ENCODE results near the gene TTC28.

DNA sequence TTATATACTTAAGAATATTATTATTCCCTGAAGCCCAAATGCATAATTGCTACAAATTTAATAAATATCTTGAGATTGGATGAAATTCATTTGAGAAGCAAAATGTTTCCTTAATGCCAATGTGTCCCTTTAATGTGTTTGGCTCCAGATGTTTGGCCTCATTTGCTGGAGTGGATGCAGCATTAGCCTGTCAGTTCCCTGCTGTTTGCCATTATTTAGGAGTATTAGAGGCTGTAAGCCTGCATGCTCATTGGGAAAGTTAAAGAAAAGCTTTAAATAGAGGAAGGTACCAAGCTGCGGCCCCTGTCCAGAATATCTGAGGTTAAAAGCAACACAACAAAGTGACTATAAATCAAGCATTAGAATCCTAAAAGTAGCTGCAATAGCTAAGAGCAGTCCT, 705.8 kb downstream of the TTC28 start:
- TF ChIP-seq ZXDB (tag by site-specific recombination; IDR thresholded peaks at IDR 0.05) (no peak), KLF16 (tag by site-specific recombination; IDR thresholded peaks at IDR 0.05) (no peak), OSR2 (tag by site-specific recombination; IDR thresholded peaks at IDR 0.05) (no peak), ZNF133 (tag by site-specific recombination; IDR thresholded peaks at IDR 0.05) (no peak), YY1 (tag by site-specific recombination; IDR thresholded peaks at IDR 0.05) (no peak), ZNF558 (tag by site-specific recombination; IDR thresholded peaks at IDR 0.05) (no peak), BCL11B (tag by site-specific recombination; IDR thresholded peaks at IDR 0.05; ENCODE audit: low read depth) (no peak), ZNF677 (tag by site-specific recombination; IDR thresholded peaks at IDR 0.05) (no peak), ZNF311 (tag by site-specific recombination; IDR thresholded peaks at IDR 0.05; ENCODE audit: borderline replicate concordance) (no peak)
- TF ChIP-seq, protein P1, sequence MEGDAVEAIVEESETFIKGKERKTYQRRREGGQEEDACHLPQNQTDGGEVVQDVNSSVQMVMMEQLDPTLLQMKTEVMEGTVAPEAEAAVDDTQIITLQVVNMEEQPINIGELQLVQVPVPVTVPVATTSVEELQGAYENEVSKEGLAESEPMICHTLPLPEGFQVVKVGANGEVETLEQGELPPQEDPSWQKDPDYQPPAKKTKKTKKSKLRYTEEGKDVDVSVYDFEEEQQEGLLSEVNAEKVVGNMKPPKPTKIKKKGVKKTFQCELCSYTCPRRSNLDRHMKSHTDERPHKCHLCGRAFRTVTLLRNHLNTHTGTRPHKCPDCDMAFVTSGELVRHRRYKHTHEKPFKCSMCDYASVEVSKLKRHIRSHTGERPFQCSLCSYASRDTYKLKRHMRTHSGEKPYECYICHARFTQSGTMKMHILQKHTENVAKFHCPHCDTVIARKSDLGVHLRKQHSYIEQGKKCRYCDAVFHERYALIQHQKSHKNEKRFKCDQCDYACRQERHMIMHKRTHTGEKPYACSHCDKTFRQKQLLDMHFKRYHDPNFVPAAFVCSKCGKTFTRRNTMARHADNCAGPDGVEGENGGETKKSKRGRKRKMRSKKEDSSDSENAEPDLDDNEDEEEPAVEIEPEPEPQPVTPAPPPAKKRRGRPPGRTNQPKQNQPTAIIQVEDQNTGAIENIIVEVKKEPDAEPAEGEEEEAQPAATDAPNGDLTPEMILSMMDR (tag by site-specific recombination; IDR thresholded peaks at IDR 0.05), result no peak
- TF ChIP-seq, protein P2, sequence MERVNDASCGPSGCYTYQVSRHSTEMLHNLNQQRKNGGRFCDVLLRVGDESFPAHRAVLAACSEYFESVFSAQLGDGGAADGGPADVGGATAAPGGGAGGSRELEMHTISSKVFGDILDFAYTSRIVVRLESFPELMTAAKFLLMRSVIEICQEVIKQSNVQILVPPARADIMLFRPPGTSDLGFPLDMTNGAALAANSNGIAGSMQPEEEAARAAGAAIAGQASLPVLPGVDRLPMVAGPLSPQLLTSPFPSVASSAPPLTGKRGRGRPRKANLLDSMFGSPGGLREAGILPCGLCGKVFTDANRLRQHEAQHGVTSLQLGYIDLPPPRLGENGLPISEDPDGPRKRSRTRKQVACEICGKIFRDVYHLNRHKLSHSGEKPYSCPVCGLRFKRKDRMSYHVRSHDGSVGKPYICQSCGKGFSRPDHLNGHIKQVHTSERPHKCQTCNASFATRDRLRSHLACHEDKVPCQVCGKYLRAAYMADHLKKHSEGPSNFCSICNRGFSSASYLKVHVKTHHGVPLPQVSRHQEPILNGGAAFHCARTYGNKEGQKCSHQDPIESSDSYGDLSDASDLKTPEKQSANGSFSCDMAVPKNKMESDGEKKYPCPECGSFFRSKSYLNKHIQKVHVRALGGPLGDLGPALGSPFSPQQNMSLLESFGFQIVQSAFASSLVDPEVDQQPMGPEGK (tag by site-specific recombination; IDR thresholded peaks at IDR 0.05), result no peak
- TF ChIP-seq, protein P3, sequence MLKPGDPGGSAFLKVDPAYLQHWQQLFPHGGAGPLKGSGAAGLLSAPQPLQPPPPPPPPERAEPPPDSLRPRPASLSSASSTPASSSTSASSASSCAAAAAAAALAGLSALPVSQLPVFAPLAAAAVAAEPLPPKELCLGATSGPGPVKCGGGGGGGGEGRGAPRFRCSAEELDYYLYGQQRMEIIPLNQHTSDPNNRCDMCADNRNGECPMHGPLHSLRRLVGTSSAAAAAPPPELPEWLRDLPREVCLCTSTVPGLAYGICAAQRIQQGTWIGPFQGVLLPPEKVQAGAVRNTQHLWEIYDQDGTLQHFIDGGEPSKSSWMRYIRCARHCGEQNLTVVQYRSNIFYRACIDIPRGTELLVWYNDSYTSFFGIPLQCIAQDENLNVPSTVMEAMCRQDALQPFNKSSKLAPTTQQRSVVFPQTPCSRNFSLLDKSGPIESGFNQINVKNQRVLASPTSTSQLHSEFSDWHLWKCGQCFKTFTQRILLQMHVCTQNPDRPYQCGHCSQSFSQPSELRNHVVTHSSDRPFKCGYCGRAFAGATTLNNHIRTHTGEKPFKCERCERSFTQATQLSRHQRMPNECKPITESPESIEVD (tag by site-specific recombination; IDR thresholded peaks at IDR 0.05), result no peak
- TF ChIP-seq, protein P4, sequence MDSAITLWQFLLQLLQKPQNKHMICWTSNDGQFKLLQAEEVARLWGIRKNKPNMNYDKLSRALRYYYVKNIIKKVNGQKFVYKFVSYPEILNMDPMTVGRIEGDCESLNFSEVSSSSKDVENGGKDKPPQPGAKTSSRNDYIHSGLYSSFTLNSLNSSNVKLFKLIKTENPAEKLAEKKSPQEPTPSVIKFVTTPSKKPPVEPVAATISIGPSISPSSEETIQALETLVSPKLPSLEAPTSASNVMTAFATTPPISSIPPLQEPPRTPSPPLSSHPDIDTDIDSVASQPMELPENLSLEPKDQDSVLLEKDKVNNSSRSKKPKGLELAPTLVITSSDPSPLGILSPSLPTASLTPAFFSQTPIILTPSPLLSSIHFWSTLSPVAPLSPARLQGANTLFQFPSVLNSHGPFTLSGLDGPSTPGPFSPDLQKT (IDR thresholded peaks at IDR 0.05; ENCODE audit: borderline replicate concordance, low read depth, low read length), result no peak
- TF ChIP-seq, protein P5, sequence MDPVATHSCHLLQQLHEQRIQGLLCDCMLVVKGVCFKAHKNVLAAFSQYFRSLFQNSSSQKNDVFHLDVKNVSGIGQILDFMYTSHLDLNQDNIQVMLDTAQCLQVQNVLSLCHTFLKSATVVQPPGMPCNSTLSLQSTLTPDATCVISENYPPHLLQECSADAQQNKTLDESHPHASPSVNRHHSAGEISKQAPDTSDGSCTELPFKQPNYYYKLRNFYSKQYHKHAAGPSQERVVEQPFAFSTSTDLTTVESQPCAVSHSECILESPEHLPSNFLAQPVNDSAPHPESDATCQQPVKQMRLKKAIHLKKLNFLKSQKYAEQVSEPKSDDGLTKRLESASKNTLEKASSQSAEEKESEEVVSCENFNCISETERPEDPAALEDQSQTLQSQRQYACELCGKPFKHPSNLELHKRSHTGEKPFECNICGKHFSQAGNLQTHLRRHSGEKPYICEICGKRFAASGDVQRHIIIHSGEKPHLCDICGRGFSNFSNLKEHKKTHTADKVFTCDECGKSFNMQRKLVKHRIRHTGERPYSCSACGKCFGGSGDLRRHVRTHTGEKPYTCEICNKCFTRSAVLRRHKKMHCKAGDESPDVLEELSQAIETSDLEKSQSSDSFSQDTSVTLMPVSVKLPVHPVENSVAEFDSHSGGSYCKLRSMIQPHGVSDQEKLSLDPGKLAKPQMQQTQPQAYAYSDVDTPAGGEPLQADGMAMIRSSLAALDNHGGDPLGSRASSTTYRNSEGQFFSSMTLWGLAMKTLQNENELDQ (tag by site-specific recombination; IDR thresholded peaks at IDR 0.05; ENCODE audit: low read depth), result no peak

Data from HEK293 (cell line).